T-helper 2 cell treated with Interferon-gamma antibody and Interleukin-4, amounts not matched to agents 100 ng/mL and 5 ng/mL, for 36 hours (primary cell): Measurements from ENCODE around the gene GALNT8. TPM values are rescaled to one million over a fixed set of nuclear protein-coding genes. Genes with fewer than 3 reads are reported as not detected.

ENCODE experiments used
- total RNA-seq: library from RNA; stranded (reverse); gene quantifications from 2 replicates; pipeline ENCODE4 v1.2.3, GENCODE V29; 2022

GALNT8 gene
- total RNA-seq, 1 donor from 2014 or later = 2.1 TPM

Other genes with a start within 250 kb of the GALNT8 start
- gene RAD51AP1, start 181.5 kb upstream of the GALNT8 start, total RNA-seq = 39.6 and 43.4 TPM in 2 replicates
- 25.2 and 27.6 TPM in 2 replicates for gene DYRK4, start 158.2 kb upstream of the GALNT8 start, total RNA-seq
- 0.93 and 1.4 TPM in 2 replicates for gene AKAP3, start 71.3 kb upstream of the GALNT8 start, total RNA-seq
- gene NDUFA9, start 71.3 kb upstream of the GALNT8 start, total RNA-seq = 110 and 129 TPM in 2 replicates
- 0.07 TPM in 1 of 2 replicates, not detected in the other for gene KCNA1, start 189.5 kb downstream of the GALNT8 start, total RNA-seq